ENCODE measurements around the gene PTPN22. TPM values are rescaled to one million over a fixed set of nuclear protein-coding genes. Genes with fewer than 3 reads are reported as not detected.

Gene PTPN22
- total and polyA plus RNA-seq, 9 of the 15 experiments (the other 6 are each of a cell fraction or from before 2014, with no cell fraction given) = 0.45 to 4.6 (median 1.1) TPM

- TF ChIP-seq ATF2 (CRISPR knock-in tag; IDR thresholded peaks at IDR 0.05) = no peak
- TF ChIP-seq FOSL1 (tag; conservative IDR thresholded peaks at IDR 0.05) = peak; percentile 45
- TF ChIP-seq CBFA2T3 (IDR thresholded peaks at IDR 0.05) = peak; percentile 13; the same call in 1 of the 2 replicates
- 0 out of 2 replicates have a peak, but pooled peaks have one; percentile 45 for TF ChIP-seq GABPA (tag; conservative IDR thresholded peaks at IDR 0.05; ENCODE audit: low read depth)
- no peak for TF ChIP-seq ZNF224 (CRISPR knock-in tag; IDR thresholded peaks at IDR 0.05)
- TF ChIP-seq HSF4 (CRISPR knock-in tag; IDR thresholded peaks at IDR 0.05; ENCODE audit: borderline replicate concordance) = no peak
- peak; percentile 76 for TF ChIP-seq RFX1 (IDR thresholded peaks at IDR 0.05)
- TF ChIP-seq CCNT2 (IDR thresholded peaks at IDR 0.05; ENCODE audit: borderline replicate concordance, extremely low read depth, insufficient read length, low read depth, low read length) = no peak
- TF ChIP-seq STAT5A (IDR thresholded peaks at IDR 0.05; ENCODE audit: borderline replicate concordance, low read length) = 0 out of 2 replicates have a peak, but pooled peaks have one; percentile 42
- TF ChIP-seq ZC3H11A (IDR thresholded peaks at IDR 0.05; ENCODE audit: low read depth, low read length) = 0 out of 2 replicates have a peak, but pooled peaks have one; percentile 14
- 0 out of 2 replicates have a peak, but pooled peaks have one; percentile 83 for TF ChIP-seq E2F3 (CRISPR knock-in tag; IDR thresholded peaks at IDR 0.05)
- peak; percentile 89; the same call in 1 of the 2 replicates for TF ChIP-seq CC2D1A (IDR thresholded peaks at IDR 0.05)
- TF ChIP-seq FIP1L1 (IDR thresholded peaks at IDR 0.05; ENCODE audit: low read depth, low read length, poor library complexity, severe bottlenecking) = no peak
- no peak for TF ChIP-seq ETS1 (conservative IDR thresholded peaks at IDR 0.05; ENCODE audit: control insufficient read depth, low read depth, low read length)
- peak; percentile 2; the same call in 1 of the 2 replicates for TF ChIP-seq HDAC8 (tag; IDR thresholded peaks at IDR 0.05)
- TF ChIP-seq ATF3 (IDR thresholded peaks at IDR 0.05) = 0 out of 2 replicates have a peak, but pooled peaks have one; percentile 5
- TF ChIP-seq ATF3 (CRISPR knock-in tag; conservative IDR thresholded peaks at IDR 0.05) = no peak
- no peak for TF ChIP-seq ARID4B (CRISPR knock-in tag; IDR thresholded peaks at IDR 0.05)
- no peak for TF ChIP-seq ZNF274 (IDR thresholded peaks at IDR 0.05; ENCODE audit: borderline replicate concordance, low read depth, low read length)
- TF ChIP-seq PKNOX1 (IDR thresholded peaks at IDR 0.05) = no peak
These were observed 58.8 kb downstream of the PTPN22 start (continued) for GRCh38 chr1:113812661-113813135.

Measured in K562 (cell line).